ENCODE results near the gene ARHGEF11.

DNA sequence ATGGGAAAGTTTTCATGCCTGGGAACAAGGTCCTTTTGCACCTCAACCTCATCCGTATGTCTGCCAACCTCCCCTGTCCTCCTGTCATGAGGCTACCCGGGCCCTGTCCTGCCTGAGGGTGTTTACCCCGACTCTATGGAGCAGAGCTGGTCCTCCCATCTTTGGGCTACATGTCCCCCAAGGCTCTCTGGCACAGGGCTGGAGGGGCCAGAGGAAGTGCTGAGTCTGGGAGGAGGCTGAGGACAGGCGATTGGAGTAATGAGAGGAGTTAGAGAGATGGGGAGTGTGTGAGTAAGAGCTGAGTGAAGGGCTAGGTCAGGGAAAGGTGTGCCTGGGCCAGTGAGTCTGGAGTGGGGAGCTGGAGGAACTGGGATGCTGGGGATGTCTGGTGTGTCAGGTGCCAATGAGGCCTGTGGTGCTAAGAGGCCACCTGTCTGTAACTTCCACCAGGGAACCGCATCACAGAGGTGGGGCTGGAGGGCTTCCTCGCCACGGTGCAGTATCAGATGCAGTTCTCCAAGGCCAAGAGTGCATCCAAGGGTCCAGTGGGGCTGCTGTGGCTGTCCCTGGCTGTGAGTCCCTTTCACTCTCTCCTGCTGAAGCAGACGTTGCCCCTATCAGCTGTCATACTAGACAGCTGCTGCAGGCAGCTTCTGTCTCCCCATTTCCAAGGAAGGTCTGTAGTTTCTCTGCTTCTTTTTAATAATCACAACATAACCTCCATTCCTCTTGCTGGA is 113.4 kb downstream of the ARHGEF11 start:
- TF ChIP-seq, protein P1, sequence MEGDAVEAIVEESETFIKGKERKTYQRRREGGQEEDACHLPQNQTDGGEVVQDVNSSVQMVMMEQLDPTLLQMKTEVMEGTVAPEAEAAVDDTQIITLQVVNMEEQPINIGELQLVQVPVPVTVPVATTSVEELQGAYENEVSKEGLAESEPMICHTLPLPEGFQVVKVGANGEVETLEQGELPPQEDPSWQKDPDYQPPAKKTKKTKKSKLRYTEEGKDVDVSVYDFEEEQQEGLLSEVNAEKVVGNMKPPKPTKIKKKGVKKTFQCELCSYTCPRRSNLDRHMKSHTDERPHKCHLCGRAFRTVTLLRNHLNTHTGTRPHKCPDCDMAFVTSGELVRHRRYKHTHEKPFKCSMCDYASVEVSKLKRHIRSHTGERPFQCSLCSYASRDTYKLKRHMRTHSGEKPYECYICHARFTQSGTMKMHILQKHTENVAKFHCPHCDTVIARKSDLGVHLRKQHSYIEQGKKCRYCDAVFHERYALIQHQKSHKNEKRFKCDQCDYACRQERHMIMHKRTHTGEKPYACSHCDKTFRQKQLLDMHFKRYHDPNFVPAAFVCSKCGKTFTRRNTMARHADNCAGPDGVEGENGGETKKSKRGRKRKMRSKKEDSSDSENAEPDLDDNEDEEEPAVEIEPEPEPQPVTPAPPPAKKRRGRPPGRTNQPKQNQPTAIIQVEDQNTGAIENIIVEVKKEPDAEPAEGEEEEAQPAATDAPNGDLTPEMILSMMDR (IDR thresholded peaks at IDR 0.05; ENCODE audit: borderline replicate concordance, extremely low read depth, low read length, poor library complexity, severe bottlenecking), result no peak
- TF ChIP-seq EZH2 (IDR thresholded peaks at IDR 0.05; ENCODE audit: borderline replicate concordance, low read depth, low read length, severe bottlenecking), result no peak

All from DND-41 (cell line).